ENCODE measurements around the gene ZFP69B. TPM values are rescaled to one million over a fixed set of nuclear protein-coding genes. Genes with fewer than 3 reads are reported as not detected.

The ZFP69B gene
- total RNA-seq = 1 to 10 TPM; 4.4 to 4.6 TPM

GRCh38 chr1:40449684-40450494 lies at the start of gene ZFP69B:
Gene ZFP69B (plus strand): TSS chr1:40450476. CDS start chr1:40450962, 486 bp downstream.

DNA sequence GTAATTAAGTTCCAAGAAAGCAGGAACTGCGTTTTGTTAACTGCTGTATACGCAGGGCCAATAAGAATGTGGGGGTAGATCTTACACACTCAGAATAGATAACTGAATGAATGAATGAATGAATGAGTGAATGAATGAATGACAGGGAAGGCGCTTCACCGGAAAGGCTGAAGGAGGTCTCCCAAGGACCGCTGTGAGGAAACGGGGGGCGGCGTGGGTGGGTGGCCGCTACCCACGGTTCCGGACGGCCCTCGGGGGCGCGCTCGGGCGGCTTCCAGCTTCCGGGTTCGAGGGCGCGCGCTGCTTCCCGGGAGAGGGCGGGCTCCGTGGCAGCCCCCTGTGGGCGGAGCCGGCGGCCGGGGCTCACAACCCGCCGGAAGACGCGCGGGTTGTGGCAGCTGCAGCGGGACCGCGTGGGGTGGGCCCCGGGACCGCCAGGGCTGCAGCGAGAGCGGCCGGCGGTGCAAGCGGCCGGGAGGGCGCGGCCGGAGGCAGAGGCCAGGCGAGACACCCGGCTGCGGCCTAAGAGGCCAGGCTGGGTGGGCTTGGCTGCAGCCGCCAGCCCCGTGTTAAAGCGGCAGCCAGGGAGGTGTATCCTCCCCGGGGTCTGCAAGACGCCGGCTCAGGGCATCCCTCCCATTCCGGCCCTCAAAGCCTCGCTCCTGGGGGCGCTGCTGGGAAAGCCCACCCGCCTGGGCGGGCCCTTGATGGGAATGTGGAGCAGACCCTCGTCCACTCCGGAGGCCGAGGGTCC lies 26.8 kb downstream of the ZFP69B start, which contains the start of gene ZFP69:
Gene ZFP69, plus strand, starts transcription at position 367 of the 754 bp plus-strand sequence. CDS start 2,072 bp downstream, outside the sequence.

DNA sequence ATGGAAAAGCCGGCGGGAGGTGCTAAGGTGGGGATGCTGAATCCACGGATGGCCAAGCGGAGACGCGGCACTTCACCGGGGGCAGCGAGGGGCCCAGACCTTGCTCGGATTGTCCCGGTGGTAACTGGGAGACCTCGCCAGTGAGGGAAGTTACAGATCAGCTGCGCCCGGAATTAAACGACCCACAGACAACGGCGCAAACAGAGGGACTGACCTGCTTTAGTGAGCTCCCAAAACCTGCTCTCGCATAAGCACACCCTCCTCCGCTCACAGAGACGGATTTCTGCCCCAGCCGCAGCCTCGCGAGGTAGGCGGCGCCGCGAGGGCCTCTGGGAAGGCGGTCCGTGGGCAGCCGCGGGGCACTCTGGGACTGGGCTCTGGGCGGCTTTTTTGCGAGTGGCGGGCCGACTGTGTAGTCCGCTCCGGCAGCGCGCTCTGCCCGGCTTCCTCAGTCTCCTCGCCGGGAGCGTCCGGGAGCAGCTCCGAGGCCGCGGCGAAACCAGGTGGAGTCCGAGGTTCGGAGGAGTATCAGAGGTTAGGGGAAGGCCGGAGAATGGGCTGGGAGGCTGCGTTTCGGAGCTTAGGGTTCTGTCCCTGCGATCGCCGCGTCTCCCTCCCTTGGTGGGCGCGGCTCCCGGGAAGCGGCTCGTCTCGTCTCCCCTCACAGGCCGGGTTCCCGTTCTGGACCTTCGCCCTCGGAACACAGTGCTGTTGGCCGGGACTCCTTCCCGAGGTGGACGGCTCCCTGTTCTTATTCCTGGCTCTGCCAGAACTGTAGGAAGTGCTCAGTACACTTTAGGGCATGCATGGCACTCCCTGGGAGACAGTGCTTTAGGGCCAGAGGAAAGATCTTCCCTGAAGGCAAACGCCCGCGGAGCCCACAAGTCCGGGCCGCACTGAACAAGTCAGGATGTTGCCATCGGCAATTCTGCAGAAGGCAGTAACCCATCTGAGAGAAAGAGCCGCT lies 58.4 kb downstream of the ZFP69B start, which contains the start of gene EXO5:
Gene EXO5, plus strand, starts transcription at position 393 of the 967 bp plus-strand sequence. CDS start 5,778 bp downstream, outside the sequence.

Other genes with a start within 250 kb of the ZFP69B start
- gene TMCO2, start 202.5 kb upstream of the ZFP69B start, total RNA-seq = under 1 TPM in 1 of 2 experiments, not detected in 1; 0.38 TPM
- gene ZMPSTE24, start 192.2 kb upstream of the ZFP69B start, total RNA-seq = 10 to 100 TPM; 20.6 to 21.0 TPM
- 1 to 10 TPM; 3.2 to 3.5 TPM for gene COL9A2, start 133.2 kb upstream of the ZFP69B start, total RNA-seq
- 100 to 1,000 TPM; 128 to 129 TPM for gene SMAP2, start 76.7 kb upstream of the ZFP69B start, total RNA-seq
- gene ZFP69, start 26.8 kb downstream of the ZFP69B start, total RNA-seq = 1 to 10 TPM; 3.4 to 3.6 TPM
- gene EXO5, start 58.3 kb downstream of the ZFP69B start, total RNA-seq = 10 to 100 TPM; 13.1 to 15.3 TPM
- gene ZNF684, start 81.2 kb downstream of the ZFP69B start, total RNA-seq = 1 to 10 TPM; 3.9 to 4.1 TPM
- 1 to 10 TPM; 3.2 to 3.9 TPM for gene RIMS3, start 215.2 kb downstream of the ZFP69B start, total RNA-seq
- 10 to 100 TPM; 66.3 to 77.2 TPM for gene NFYC, start 241.2 kb downstream of the ZFP69B start, total RNA-seq

Measured in activated naive CD4-positive, alpha-beta T cell treated with anti-CD3 and anti-CD28 coated beads, Interleukin-2, amount 10 ng/mL, durations not matched to agents 5 hours and 36 hours (primary cell).